GM23338 (cell line): ENCODE data around the gene UNC5C. TPM values are rescaled to one million over a fixed set of nuclear protein-coding genes. Genes with fewer than 3 reads are reported as not detected.

ENCODE experiments used
- ATAC-seq: fragments of 200-7000 bp; cut with Tn5 transposase; 3 replicates; pipeline ENCODE4 v1.9.1; 2020
- DNase-seq: peaks from one replicate; pipeline ENCODE4 v3.0.0-alpha.2; 2015; ENCODE audit warnings: low spot score
- H2AFZ ChIP-seq: fragments of 200-600 bp; sonication (generic); 2 replicates; pipeline ENCODE4 v1.8.0; 2016; ENCODE audit warnings: antibody characterized with exemption, mild to moderate bottlenecking, moderate library complexity
- H3F3A ChIP-seq: fragments of 200-600 bp; sonication (generic); replicated peaks from 2 replicates; pipeline ENCODE4 v1.8.0; 2017; ENCODE audit warnings: antibody characterized with exemption, mixed run types, low read depth
- H3K27ac ChIP-seq: fragments of 200-600 bp; sonication (generic); 2 replicates; pipeline ENCODE4 v1.6.1; 2016; ENCODE audit warnings: low read depth
- H3K27me3 ChIP-seq: fragments of 200-600 bp; sonication (generic); 2 replicates; pipeline ENCODE4 v1.8.0; 2016; ENCODE audit warnings: mild to moderate bottlenecking, mixed run types, moderate library complexity; ENCODE audit not compliant: insufficient read depth
- H3K36me3 ChIP-seq: fragments of 200-600 bp; sonication (generic); 2 replicates; pipeline ENCODE4 v1.8.0; 2016; ENCODE audit warnings: mild to moderate bottlenecking; ENCODE audit not compliant: insufficient read depth
- H3K4me1 ChIP-seq: fragments of 200-600 bp; sonication (generic); 2 replicates; pipeline ENCODE4 v1.8.0; 2016; ENCODE audit warnings: mild to moderate bottlenecking, moderate library complexity; ENCODE audit not compliant: insufficient read depth
- H3K4me2 ChIP-seq: fragments of 200-600 bp; sonication (generic); 2 replicates; pipeline ENCODE4 v1.7.1; 2017; ENCODE audit warnings: mixed run types
- H3K4me3 ChIP-seq: fragments of 200-600 bp; sonication (generic); 2 replicates; pipeline ENCODE4 v1.6.1; 2016; ENCODE audit warnings: mixed run types
- H3K79me2 ChIP-seq: fragments of 200-600 bp; sonication (generic); replicated peaks from 2 replicates; pipeline ENCODE4 v1.8.0; 2017; ENCODE audit warnings: mild to moderate bottlenecking; ENCODE audit not compliant: insufficient read depth
- H3K9me2 ChIP-seq: fragments of 200-600 bp; sonication (generic); 2 replicates; pipeline ENCODE4 v1.8.0; 2017; ENCODE audit not compliant: insufficient read depth
- H4K20me1 ChIP-seq: fragments of 200-600 bp; sonication (generic); replicated peaks from 2 replicates; pipeline ENCODE4 v1.8.0; 2017; ENCODE audit warnings: mild to moderate bottlenecking; ENCODE audit not compliant: insufficient read depth
- H3K27ac Mint-ChIP-seq: 2 replicates; pipeline ENCODE4 v1.8.0; 2020; ENCODE audit warnings: inconsistent platforms, mild to moderate bottlenecking, moderate library complexity, mixed read lengths
- H3K27me3 Mint-ChIP-seq: 3 replicates; pipeline ENCODE4 v1.8.0; 2022; ENCODE audit warnings: low read depth, mild to moderate bottlenecking, moderate library complexity, mixed read lengths, inconsistent platforms; ENCODE audit not compliant: insufficient read depth, poor library complexity
- H3K36me3 Mint-ChIP-seq: 3 replicates; pipeline ENCODE4 v1.8.0; 2021; ENCODE audit warnings: low read depth, mild to moderate bottlenecking, inconsistent platforms, moderate library complexity, mixed read lengths
- H3K4me1 Mint-ChIP-seq: 3 replicates; pipeline ENCODE4 v1.8.0; 2020; ENCODE audit warnings: mild to moderate bottlenecking, inconsistent platforms, mixed read lengths
- H3K4me3 Mint-ChIP-seq: 3 replicates; pipeline ENCODE4 v1.8.0; 2021; ENCODE audit warnings: moderate library complexity, mild to moderate bottlenecking, inconsistent platforms, mixed read lengths
- H3K9me3 Mint-ChIP-seq: 3 replicates; pipeline ENCODE4 v1.8.0; 2020; ENCODE audit warnings: moderate library complexity, mild to moderate bottlenecking, inconsistent platforms, mixed read lengths
- EZH2phosphoT487 ChIP-seq: fragments of 200-600 bp; sonication (generic); IDR thresholded peaks from one replicate; pipeline ENCODE4 v1.8.1; 2018; ENCODE audit warnings: antibody characterized with exemption; ENCODE audit not compliant: unreplicated experiment
- JUNB ChIP-seq: IDR thresholded peaks from one replicate; pipeline ENCODE4 v1.6.1; 2016; ENCODE audit warnings: antibody characterized with exemption; ENCODE audit not compliant: unreplicated experiment
- NANOG ChIP-seq: IDR thresholded peaks from 2 replicates; pipeline ENCODE4 v1.6.1; 2016; ENCODE audit warnings: antibody characterized with exemption, borderline replicate concordance
- POLR2AphosphoS5 ChIP-seq: IDR thresholded peaks from 2 replicates; pipeline ENCODE4 v1.6.1; 2016; ENCODE audit warnings: antibody characterized with exemption, low read depth
- STAT1 ChIP-seq: IDR thresholded peaks from one replicate; pipeline ENCODE4 v1.6.1; 2016; ENCODE audit warnings: antibody characterized with exemption; ENCODE audit not compliant: unreplicated experiment
- polyA plus RNA-seq: library from polyadenylated mRNA; unstranded; fragments of >200 nt; fragmentation: Nextera tagmentation; extraction: Ambion mirVana; gene quantifications from 2 replicates; pipeline ENCODE4 v1.2.1, GENCODE V29; 2016
- total RNA-seq: library from RNA; depleted of rRNA; stranded (reverse); fragments of >200 nt; shearing (Covaris generic); gene quantifications from 2 replicates; pipeline ENCODE4 v1.2.3, GENCODE V29; 2014
- TF ChIP-seq, protein P1 (sequence below): IDR thresholded peaks from one replicate; pipeline ENCODE4 v1.6.1; 2018; ENCODE audit warnings: antibody characterized with exemption; ENCODE audit not compliant: unreplicated experiment
- TF ChIP-seq, protein P2 (sequence below), 2 experiments: fragments of 200-600 bp in 1 of 2; sonication (generic) in 1 of 2; conservative IDR thresholded peaks; 2 replicates each; pipeline versions ENCODE4 v1.5.1 to v1.6.1; 2016 to 2017; ENCODE audit warnings: antibody characterized with exemption in 2 of 2, low read depth in 2 of 2, mild to moderate bottlenecking in 2 of 2, moderate library complexity in 1 of 2
- TF ChIP-seq, protein P3 (sequence below): IDR thresholded peaks from 2 replicates; pipeline ENCODE4 v1.6.1; 2016; ENCODE audit warnings: antibody characterized with exemption
- TF ChIP-seq, protein P4 (sequence below): fragments of 250-450 bp; sonication (Bioruptor Pico); IDR thresholded peaks from 2 replicates; pipeline ENCODE4 v1.5.0; 2020; ENCODE audit warnings: mild to moderate bottlenecking, moderate library complexity

UNC5C gene
- total and polyA plus RNA-seq, 2 experiments from 2014 or later: 0.08 to 0.21 TPM

DNA sequence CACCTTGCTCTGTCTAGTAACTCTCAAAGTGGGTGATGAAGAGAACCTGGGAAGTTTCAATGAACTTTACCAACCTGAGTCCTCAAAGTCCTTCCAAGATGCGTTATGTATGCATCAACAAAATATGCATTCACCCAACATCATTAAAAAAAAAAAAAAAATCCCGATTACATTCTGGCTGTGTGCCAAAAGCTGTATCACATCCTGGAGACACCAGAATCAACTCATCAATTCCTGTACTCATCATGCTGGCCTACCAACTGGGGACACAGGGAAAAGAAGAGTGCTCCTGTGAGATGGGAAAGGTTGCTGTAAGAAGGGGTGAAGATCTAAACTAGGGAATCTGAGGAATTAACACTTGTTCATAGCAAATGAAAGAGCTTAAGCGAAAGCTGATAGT is 16.5 kb downstream of the UNC5C start:
- no peak overlapping the region for H3K27ac ChIP-seq
- no peaks in the 10 kb centered on the region for H3K27me3 Mint-ChIP-seq
- H3K4me3 ChIP-seq: no peak overlapping the region
- ATAC-seq: no peak
- TF ChIP-seq EZH2phosphoT487 (no peak), STAT1 (no peak), JUNB (no peak), NANOG (no peak), POLR2AphosphoS5 (no peak)
- TF ChIP-seq, protein P1, sequence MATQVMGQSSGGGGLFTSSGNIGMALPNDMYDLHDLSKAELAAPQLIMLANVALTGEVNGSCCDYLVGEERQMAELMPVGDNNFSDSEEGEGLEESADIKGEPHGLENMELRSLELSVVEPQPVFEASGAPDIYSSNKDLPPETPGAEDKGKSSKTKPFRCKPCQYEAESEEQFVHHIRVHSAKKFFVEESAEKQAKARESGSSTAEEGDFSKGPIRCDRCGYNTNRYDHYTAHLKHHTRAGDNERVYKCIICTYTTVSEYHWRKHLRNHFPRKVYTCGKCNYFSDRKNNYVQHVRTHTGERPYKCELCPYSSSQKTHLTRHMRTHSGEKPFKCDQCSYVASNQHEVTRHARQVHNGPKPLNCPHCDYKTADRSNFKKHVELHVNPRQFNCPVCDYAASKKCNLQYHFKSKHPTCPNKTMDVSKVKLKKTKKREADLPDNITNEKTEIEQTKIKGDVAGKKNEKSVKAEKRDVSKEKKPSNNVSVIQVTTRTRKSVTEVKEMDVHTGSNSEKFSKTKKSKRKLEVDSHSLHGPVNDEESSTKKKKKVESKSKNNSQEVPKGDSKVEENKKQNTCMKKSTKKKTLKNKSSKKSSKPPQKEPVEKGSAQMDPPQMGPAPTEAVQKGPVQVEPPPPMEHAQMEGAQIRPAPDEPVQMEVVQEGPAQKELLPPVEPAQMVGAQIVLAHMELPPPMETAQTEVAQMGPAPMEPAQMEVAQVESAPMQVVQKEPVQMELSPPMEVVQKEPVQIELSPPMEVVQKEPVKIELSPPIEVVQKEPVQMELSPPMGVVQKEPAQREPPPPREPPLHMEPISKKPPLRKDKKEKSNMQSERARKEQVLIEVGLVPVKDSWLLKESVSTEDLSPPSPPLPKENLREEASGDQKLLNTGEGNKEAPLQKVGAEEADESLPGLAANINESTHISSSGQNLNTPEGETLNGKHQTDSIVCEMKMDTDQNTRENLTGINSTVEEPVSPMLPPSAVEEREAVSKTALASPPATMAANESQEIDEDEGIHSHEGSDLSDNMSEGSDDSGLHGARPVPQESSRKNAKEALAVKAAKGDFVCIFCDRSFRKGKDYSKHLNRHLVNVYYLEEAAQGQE: no peak
- TF ChIP-seq, protein P2, sequence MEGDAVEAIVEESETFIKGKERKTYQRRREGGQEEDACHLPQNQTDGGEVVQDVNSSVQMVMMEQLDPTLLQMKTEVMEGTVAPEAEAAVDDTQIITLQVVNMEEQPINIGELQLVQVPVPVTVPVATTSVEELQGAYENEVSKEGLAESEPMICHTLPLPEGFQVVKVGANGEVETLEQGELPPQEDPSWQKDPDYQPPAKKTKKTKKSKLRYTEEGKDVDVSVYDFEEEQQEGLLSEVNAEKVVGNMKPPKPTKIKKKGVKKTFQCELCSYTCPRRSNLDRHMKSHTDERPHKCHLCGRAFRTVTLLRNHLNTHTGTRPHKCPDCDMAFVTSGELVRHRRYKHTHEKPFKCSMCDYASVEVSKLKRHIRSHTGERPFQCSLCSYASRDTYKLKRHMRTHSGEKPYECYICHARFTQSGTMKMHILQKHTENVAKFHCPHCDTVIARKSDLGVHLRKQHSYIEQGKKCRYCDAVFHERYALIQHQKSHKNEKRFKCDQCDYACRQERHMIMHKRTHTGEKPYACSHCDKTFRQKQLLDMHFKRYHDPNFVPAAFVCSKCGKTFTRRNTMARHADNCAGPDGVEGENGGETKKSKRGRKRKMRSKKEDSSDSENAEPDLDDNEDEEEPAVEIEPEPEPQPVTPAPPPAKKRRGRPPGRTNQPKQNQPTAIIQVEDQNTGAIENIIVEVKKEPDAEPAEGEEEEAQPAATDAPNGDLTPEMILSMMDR (conservative IDR thresholded peaks at IDR 0.05; ENCODE audit: low read depth in 2 of 2): no peak
- no peaks in the 10 kb centered on the region for H3K9me2 ChIP-seq
- no peak overlapping the region for H3K4me3 Mint-ChIP-seq
- H3K36me3 Mint-ChIP-seq: no peaks in the 10 kb centered on the region
- no peak overlapping the region for H3K27ac Mint-ChIP-seq
- H3K4me1 Mint-ChIP-seq: peaks cover 6% of the 10 kb centered on the region
- no peaks in the 10 kb centered on the region for H3F3A ChIP-seq
- H3K9me3 Mint-ChIP-seq: no peaks in the 10 kb centered on the region; the same call in 2 of the 3 replicates
- no peak overlapping the region for H2AFZ ChIP-seq
- H3K4me1 ChIP-seq: no peaks in the 10 kb centered on the region
- no peak for DNase-seq
- no peak overlapping the region for H3K4me2 ChIP-seq
- H3K79me2 ChIP-seq: no peaks in the 10 kb centered on the region
- H3K27me3 ChIP-seq: no peaks in the 10 kb centered on the region
- no peaks in the 10 kb centered on the region for H4K20me1 ChIP-seq
- no peaks in the 10 kb centered on the region for H3K36me3 ChIP-seq

DNA sequence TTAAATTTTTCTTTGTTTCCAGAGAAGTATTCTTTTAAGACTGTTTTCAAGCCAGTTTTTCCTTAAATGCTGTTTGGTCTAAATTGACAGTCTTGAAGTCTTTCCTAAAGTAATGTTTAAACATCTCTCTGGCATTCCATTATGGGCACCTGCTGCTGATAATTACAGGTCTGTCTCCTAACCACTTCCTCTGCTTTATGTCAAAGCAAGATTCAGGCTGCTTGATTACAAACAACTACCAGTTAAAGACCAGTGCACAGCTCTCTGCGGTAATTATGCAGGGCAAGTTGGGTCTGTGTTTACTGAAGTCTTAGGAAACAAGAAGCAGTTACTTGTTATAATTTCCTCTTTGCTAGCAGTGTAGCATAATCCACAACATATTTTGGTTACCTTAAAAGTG is 17.6 kb downstream of the UNC5C start:
- peaks cover 6% of the 10 kb centered on the region for H3K4me1 Mint-ChIP-seq
- Histone ChIP-seq H4K20me1 (no peaks in the 10 kb centered on the region), H3K4me3 (no peak overlapping the region), H3K36me3 (no peaks in the 10 kb centered on the region), H3K4me2 (no peak overlapping the region), H3K27ac (no peak overlapping the region), H3K4me1 (no peaks in the 10 kb centered on the region), H3K79me2 (no peaks in the 10 kb centered on the region), H3K27me3 (no peaks in the 10 kb centered on the region), H2AFZ (no peak overlapping the region), H3K9me2 (no peaks in the 10 kb centered on the region), H3F3A (no peaks in the 10 kb centered on the region)
- H3K27ac Mint-ChIP-seq: no peak overlapping the region
- ATAC-seq (no peak), DNase-seq (no peak)
- no peaks in the 10 kb centered on the region for H3K36me3 Mint-ChIP-seq
- no peaks in the 10 kb centered on the region for H3K27me3 Mint-ChIP-seq
- H3K4me3 Mint-ChIP-seq: no peak overlapping the region
- no peaks in the 10 kb centered on the region; the same call in 2 of the 3 replicates for H3K9me3 Mint-ChIP-seq
- no peak for TF ChIP-seq EZH2phosphoT487
- TF ChIP-seq, protein P3, sequence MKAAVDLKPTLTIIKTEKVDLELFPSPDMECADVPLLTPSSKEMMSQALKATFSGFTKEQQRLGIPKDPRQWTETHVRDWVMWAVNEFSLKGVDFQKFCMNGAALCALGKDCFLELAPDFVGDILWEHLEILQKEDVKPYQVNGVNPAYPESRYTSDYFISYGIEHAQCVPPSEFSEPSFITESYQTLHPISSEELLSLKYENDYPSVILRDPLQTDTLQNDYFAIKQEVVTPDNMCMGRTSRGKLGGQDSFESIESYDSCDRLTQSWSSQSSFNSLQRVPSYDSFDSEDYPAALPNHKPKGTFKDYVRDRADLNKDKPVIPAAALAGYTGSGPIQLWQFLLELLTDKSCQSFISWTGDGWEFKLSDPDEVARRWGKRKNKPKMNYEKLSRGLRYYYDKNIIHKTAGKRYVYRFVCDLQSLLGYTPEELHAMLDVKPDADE: no peak
- TF ChIP-seq, protein P4, sequence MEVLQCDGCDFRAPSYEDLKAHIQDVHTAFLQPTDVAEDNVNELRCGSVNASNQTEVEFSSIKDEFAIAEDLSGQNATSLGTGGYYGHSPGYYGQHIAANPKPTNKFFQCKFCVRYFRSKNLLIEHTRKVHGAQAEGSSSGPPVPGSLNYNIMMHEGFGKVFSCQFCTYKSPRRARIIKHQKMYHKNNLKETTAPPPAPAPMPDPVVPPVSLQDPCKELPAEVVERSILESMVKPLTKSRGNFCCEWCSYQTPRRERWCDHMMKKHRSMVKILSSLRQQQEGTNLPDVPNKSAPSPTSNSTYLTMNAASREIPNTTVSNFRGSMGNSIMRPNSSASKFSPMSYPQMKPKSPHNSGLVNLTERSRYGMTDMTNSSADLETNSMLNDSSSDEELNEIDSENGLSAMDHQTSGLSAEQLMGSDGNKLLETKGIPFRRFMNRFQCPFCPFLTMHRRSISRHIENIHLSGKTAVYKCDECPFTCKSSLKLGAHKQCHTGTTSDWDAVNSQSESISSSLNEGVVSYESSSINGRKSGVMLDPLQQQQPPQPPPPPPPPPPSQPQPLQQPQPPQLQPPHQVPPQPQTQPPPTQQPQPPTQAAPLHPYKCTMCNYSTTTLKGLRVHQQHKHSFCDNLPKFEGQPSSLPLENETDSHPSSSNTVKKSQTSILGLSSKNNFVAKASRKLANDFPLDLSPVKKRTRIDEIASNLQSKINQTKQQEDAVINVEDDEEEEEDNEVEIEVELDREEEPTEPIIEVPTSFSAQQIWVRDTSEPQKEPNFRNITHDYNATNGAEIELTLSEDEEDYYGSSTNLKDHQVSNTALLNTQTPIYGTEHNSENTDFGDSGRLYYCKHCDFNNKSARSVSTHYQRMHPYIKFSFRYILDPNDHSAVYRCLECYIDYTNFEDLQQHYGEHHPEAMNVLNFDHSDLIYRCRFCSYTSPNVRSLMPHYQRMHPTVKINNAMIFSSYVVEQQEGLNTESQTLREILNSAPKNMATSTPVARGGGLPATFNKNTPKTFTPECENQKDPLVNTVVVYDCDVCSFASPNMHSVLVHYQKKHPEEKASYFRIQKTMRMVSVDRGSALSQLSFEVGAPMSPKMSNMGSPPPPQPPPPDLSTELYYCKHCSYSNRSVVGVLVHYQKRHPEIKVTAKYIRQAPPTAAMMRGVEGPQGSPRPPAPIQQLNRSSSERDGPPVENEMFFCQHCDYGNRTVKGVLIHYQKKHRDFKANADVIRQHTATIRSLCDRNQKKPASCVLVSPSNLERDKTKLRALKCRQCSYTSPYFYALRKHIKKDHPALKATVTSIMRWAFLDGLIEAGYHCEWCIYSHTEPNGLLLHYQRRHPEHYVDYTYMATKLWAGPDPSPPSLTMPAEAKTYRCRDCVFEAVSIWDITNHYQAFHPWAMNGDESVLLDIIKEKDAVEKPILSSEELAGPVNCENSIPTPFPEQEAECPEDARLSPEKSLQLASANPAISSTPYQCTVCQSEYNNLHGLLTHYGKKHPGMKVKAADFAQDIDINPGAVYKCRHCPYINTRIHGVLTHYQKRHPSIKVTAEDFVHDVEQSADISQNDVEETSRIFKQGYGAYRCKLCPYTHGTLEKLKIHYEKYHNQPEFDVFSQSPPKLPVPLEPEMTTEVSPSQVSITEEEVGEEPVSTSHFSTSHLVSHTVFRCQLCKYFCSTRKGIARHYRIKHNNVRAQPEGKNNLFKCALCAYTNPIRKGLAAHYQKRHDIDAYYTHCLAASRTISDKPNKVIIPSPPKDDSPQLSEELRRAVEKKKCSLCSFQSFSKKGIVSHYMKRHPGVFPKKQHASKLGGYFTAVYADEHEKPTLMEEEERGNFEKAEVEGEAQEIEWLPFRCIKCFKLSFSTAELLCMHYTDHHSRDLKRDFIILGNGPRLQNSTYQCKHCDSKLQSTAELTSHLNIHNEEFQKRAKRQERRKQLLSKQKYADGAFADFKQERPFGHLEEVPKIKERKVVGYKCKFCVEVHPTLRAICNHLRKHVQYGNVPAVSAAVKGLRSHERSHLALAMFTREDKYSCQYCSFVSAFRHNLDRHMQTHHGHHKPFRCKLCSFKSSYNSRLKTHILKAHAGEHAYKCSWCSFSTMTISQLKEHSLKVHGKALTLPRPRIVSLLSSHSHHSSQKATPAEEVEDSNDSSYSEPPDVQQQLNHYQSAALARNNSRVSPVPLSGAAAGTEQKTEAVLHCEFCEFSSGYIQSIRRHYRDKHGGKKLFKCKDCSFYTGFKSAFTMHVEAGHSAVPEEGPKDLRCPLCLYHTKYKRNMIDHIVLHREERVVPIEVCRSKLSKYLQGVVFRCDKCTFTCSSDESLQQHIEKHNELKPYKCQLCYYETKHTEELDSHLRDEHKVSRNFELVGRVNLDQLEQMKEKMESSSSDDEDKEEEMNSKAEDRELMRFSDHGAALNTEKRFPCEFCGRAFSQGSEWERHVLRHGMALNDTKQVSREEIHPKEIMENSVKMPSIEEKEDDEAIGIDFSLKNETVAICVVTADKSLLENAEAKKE: no peak
- no peak for TF ChIP-seq NANOG
